Measurements from ENCODE around the gene LAMA5. TPM values are rescaled to one million over a fixed set of nuclear protein-coding genes. Genes with fewer than 3 reads are reported as not detected.

Gene LAMA5
- total RNA-seq, 2 experiments from 2014 or later = 0.40 to 0.63 TPM

- H3K4me3 Mint-ChIP-seq = no peak overlapping the region
- DNase-seq (no peak), ATAC-seq (no peak)
- no peaks in the 10 kb centered on the region for H3K27me3 Mint-ChIP-seq (ENCODE audit: low read depth)
- no peak overlapping the region for H3K27ac Mint-ChIP-seq
- H3K36me3 Mint-ChIP-seq (ENCODE audit: low read depth) = peaks cover 3% of the 10 kb centered on the region
- CTCF ChIA-PET = no interaction called here
- POLR2A ChIA-PET = no interaction called here
- H3K4me1 Mint-ChIP-seq (ENCODE audit: low read depth) = no peaks in the 10 kb centered on the region
- H3K9me3 Mint-ChIP-seq (ENCODE audit: insufficient read depth) = no peaks in the 10 kb centered on the region
Measured at GRCh38 chr20:62313460-62314338, 53.4 kb downstream of the LAMA5 start.

- Mint-ChIP-seq H3K27me3 (ENCODE audit: low read depth) (no peaks in the 10 kb centered on the region), H3K27ac (no peak overlapping the region), H3K4me1 (ENCODE audit: low read depth) (no peaks in the 10 kb centered on the region), H3K9me3 (ENCODE audit: insufficient read depth) (no peaks in the 10 kb centered on the region), H3K4me3 (no peak overlapping the region), H3K36me3 (ENCODE audit: low read depth) (peaks cover 4% of the 10 kb centered on the region)
- ATAC-seq (no peak), DNase-seq (no peak)
- POLR2A ChIA-PET = no interaction called here
- CTCF ChIA-PET = no interaction called here
Measured at GRCh38 chr20:62313021-62313420, 54.1 kb downstream of the LAMA5 start.

- ChIA-PET CTCF (no interaction called here), POLR2A (no interaction called here)
- H3K4me3 Mint-ChIP-seq = no peak overlapping the region
- H3K27me3 Mint-ChIP-seq (ENCODE audit: low read depth) = no peaks in the 10 kb centered on the region
- H3K4me1 Mint-ChIP-seq (ENCODE audit: low read depth) = no peaks in the 10 kb centered on the region
- ATAC-seq = no peak
- H3K27ac Mint-ChIP-seq = no peak overlapping the region
- DNase-seq = no peak
- H3K36me3 Mint-ChIP-seq (ENCODE audit: low read depth) = peaks cover 7% of the 10 kb centered on the region
- H3K9me3 Mint-ChIP-seq (ENCODE audit: insufficient read depth) = no peaks in the 10 kb centered on the region
Measured at GRCh38 chr20:62312662-62312977, 54.5 kb downstream of the LAMA5 start.

- no peak for ATAC-seq
- Mint-ChIP-seq H3K36me3 (ENCODE audit: low read depth) (peaks cover 11% of the 10 kb centered on the region), H3K27ac (no peak overlapping the region), H3K4me3 (no peak overlapping the region), H3K27me3 (ENCODE audit: low read depth) (no peaks in the 10 kb centered on the region), H3K9me3 (ENCODE audit: insufficient read depth) (no peaks in the 10 kb centered on the region), H3K4me1 (ENCODE audit: low read depth) (no peaks in the 10 kb centered on the region)
- CTCF ChIA-PET = no interaction called here
- POLR2A ChIA-PET = no interaction called here
- no peak for DNase-seq
Measured at GRCh38 chr20:62311832-62312661, 55.1 kb downstream of the LAMA5 start.

- Mint-ChIP-seq H3K36me3 (ENCODE audit: low read depth) (peaks cover 16% of the 10 kb centered on the region), H3K27me3 (ENCODE audit: low read depth) (no peaks in the 10 kb centered on the region), H3K27ac (no peak overlapping the region), H3K4me3 (no peak overlapping the region), H3K4me1 (ENCODE audit: low read depth) (no peaks in the 10 kb centered on the region), H3K9me3 (ENCODE audit: insufficient read depth) (no peaks in the 10 kb centered on the region)
- DNase-seq (no peak), ATAC-seq (no peak)
- POLR2A ChIA-PET = no interaction called here
- CTCF ChIA-PET = no interaction called here
Measured at GRCh38 chr20:62311150-62311549, 56.0 kb downstream of the LAMA5 start.

GRCh38 chr20:62310757-62311121 lies 56.4 kb downstream of the LAMA5 start:
- H3K4me3 Mint-ChIP-seq = no peak overlapping the region
- no peak overlapping the region for H3K27ac Mint-ChIP-seq
- no peaks in the 10 kb centered on the region for H3K4me1 Mint-ChIP-seq (ENCODE audit: low read depth)
- ChIA-PET CTCF (no interaction called here), POLR2A (no interaction called here)
- DNase-seq = no peak
- no peaks in the 10 kb centered on the region for H3K9me3 Mint-ChIP-seq (ENCODE audit: insufficient read depth)
- no peaks in the 10 kb centered on the region for H3K27me3 Mint-ChIP-seq (ENCODE audit: low read depth)
- H3K36me3 Mint-ChIP-seq (ENCODE audit: low read depth) = peaks cover 19% of the 10 kb centered on the region
- ATAC-seq = no peak

GRCh38 chr20:62309947-62310756 lies 57.0 kb downstream of the LAMA5 start:
- Mint-ChIP-seq H3K4me1 (ENCODE audit: low read depth) (peaks cover 4% of the 10 kb centered on the region), H3K9me3 (ENCODE audit: insufficient read depth) (no peaks in the 10 kb centered on the region), H3K27ac (no peak overlapping the region), H3K36me3 (ENCODE audit: low read depth) (peaks cover 23% of the 10 kb centered on the region), H3K27me3 (ENCODE audit: low read depth) (no peaks in the 10 kb centered on the region), H3K4me3 (no peak overlapping the region)
- POLR2A ChIA-PET = no interaction called here
- CTCF ChIA-PET = no interaction called here
- ATAC-seq (no peak), DNase-seq (no peak)

- ATAC-seq (no peak), DNase-seq (no peak)
- H3K27ac Mint-ChIP-seq = no peak overlapping the region
- H3K4me1 Mint-ChIP-seq (ENCODE audit: low read depth) = peaks cover 12% of the 10 kb centered on the region
- H3K9me3 Mint-ChIP-seq (ENCODE audit: insufficient read depth) = no peaks in the 10 kb centered on the region
- no peaks in the 10 kb centered on the region for H3K27me3 Mint-ChIP-seq (ENCODE audit: low read depth)
- peaks cover 25% of the 10 kb centered on the region for H3K36me3 Mint-ChIP-seq (ENCODE audit: low read depth)
- no peak overlapping the region for H3K4me3 Mint-ChIP-seq
- POLR2A ChIA-PET = no interaction called here
- CTCF ChIA-PET = no interaction called here
Measured at GRCh38 chr20:62309198-62309944, 57.7 kb downstream of the LAMA5 start.

GRCh38 chr20:62308102-62308822 lies 58.9 kb downstream of the LAMA5 start:
- Mint-ChIP-seq H3K9me3 (ENCODE audit: insufficient read depth) (no peaks in the 10 kb centered on the region), H3K4me3 (no peak overlapping the region), H3K27me3 (ENCODE audit: low read depth) (no peaks in the 10 kb centered on the region), H3K4me1 (ENCODE audit: low read depth) (peaks cover 18% of the 10 kb centered on the region), H3K36me3 (ENCODE audit: low read depth) (peaks cover 35% of the 10 kb centered on the region), H3K27ac (no peak overlapping the region)
- no peak for ATAC-seq
- no peak for DNase-seq
- POLR2A ChIA-PET = no interaction called here
- CTCF ChIA-PET = no interaction called here

GRCh38 chr20:62307226-62308101 lies 59.6 kb downstream of the LAMA5 start:
- ChIA-PET POLR2A (interaction anchor here (0.7 kb wide), 1 partner anchor 79 kb away, joined by 3 read pairs; the partner anchor contains the start of gene RPS21), CTCF (no interaction called here)
- DNase-seq (no peak), ATAC-seq (no peak)
- Mint-ChIP-seq H3K27ac (no peak overlapping the region), H3K9me3 (ENCODE audit: insufficient read depth) (no peaks in the 10 kb centered on the region), H3K4me3 (no peak overlapping the region), H3K4me1 (ENCODE audit: low read depth) (peaks cover 18% of the 10 kb centered on the region), H3K36me3 (ENCODE audit: low read depth) (peaks cover 35% of the 10 kb centered on the region), H3K27me3 (ENCODE audit: low read depth) (no peaks in the 10 kb centered on the region)

Data from activated CD8-positive, alpha-beta T cell treated with anti-CD3 and anti-CD28 coated beads, Interleukin-2, amount 10 ng/mL, durations not matched to agents 7 days and 5 days (primary cell).